Measurements from ENCODE around the gene CEP104.

CEP104 gene

GRCh38 chr1:3894626-3895278 lies 37.7 kb upstream of the CEP104 start:
- no peak for DNase-seq (ENCODE audit: low read depth)

GRCh38 chr1:3893190-3893589 lies 36.2 kb upstream of the CEP104 start:
- no peak for DNase-seq (ENCODE audit: low read depth)

GRCh38 chr1:3892748-3893147 lies 35.7 kb upstream of the CEP104 start:
- DNase-seq (ENCODE audit: low read depth): no peak

GRCh38 chr1:3891329-3891865 lies 34.4 kb upstream of the CEP104 start:
- DNase-seq (ENCODE audit: low read depth): no peak

- DNase-seq (ENCODE audit: low read depth): no peak
Measured at GRCh38 chr1:3890389-3891328, 33.6 kb upstream of the CEP104 start.

GRCh38 chr1:3889936-3890335 lies 32.9 kb upstream of the CEP104 start:
- no peak for DNase-seq (ENCODE audit: low read depth)

GRCh38 chr1:3888301-3888700 lies 31.3 kb upstream of the CEP104 start:
- DNase-seq (ENCODE audit: low read depth): no peak

- DNase-seq (ENCODE audit: low read depth): no peak
Measured at GRCh38 chr1:3886691-3887090, 29.7 kb upstream of the CEP104 start.

GRCh38 chr1:3886106-3886670 lies 29.2 kb upstream of the CEP104 start:
- DNase-seq (ENCODE audit: low read depth): no peak

GRCh38 chr1:3885611-3886010 lies 28.6 kb upstream of the CEP104 start:
- DNase-seq (ENCODE audit: low read depth): no peak

GRCh38 chr1:3884966-3885365 lies 28.0 kb upstream of the CEP104 start:
- no peak for DNase-seq (ENCODE audit: low read depth)

GRCh38 chr1:3883194-3883925 lies 26.3 kb upstream of the CEP104 start:
- no peak for DNase-seq (ENCODE audit: low read depth)

- no peak for DNase-seq (ENCODE audit: low read depth)
Measured at GRCh38 chr1:3881193-3881480, 24.1 kb upstream of the CEP104 start.

- DNase-seq (ENCODE audit: low read depth): no peak
Measured at GRCh38 chr1:3880429-3881192, 23.6 kb upstream of the CEP104 start.

- no peak for DNase-seq (ENCODE audit: low read depth)
Measured at GRCh38 chr1:3879787-3880428, 22.9 kb upstream of the CEP104 start.

- DNase-seq (ENCODE audit: low read depth): no peak
Measured at GRCh38 chr1:3879099-3879498, 22.1 kb upstream of the CEP104 start.

GRCh38 chr1:3876716-3877115 lies 19.7 kb upstream of the CEP104 start:
- DNase-seq (ENCODE audit: low read depth): no peak

- no peak for DNase-seq (ENCODE audit: low read depth)
Measured at GRCh38 chr1:3874736-3875135, 17.7 kb upstream of the CEP104 start.

GRCh38 chr1:3872546-3872945 lies 15.5 kb upstream of the CEP104 start:
- no peak for DNase-seq (ENCODE audit: low read depth)

GRCh38 chr1:3871451-3871805 lies 14.4 kb upstream of the CEP104 start:
- DNase-seq (ENCODE audit: low read depth): no peak

- no peak for DNase-seq (ENCODE audit: low read depth)
Measured at GRCh38 chr1:3869751-3870301, 12.8 kb upstream of the CEP104 start.
